ENCODE results near the gene SLC16A3. TPM values are rescaled to one million over a fixed set of nuclear protein-coding genes. Genes with fewer than 3 reads are reported as not detected.

SLC16A3 gene
- total and polyA plus RNA-seq, 9 of the 15 experiments (the other 6 are each of a cell fraction or from before 2014, with no cell fraction given): 0.11 to 5.4 (median 1.2) TPM; not detected in 2

GRCh38 chr17:82287868-82288801, 59.3 kb downstream of the SLC16A3 start (continued):
- TF ChIP-seq BRD9 (IDR thresholded peaks at IDR 0.05; ENCODE audit: low read depth, partially characterized antibody) (peak; percentile 76), JUNB (CRISPR knock-in tag; conservative IDR thresholded peaks at IDR 0.05) (no peak), RBBP5 (IDR thresholded peaks at IDR 0.05; ENCODE audit: borderline replicate concordance, insufficient read depth, low read length, poor library complexity, severe bottlenecking) (peak; percentile 70), PRPF4 (IDR thresholded peaks at IDR 0.05; ENCODE audit: insufficient read depth, low read depth, low read length, poor library complexity, severe bottlenecking) (no peak), GTF2F1 (IDR thresholded peaks at IDR 0.05; ENCODE audit: low read depth, low read length) (peak; percentile 73; the same call in 1 of the 2 replicates), ZBTB9 (CRISPR knock-in tag; IDR thresholded peaks at IDR 0.05) (peak; percentile 99), DNMT1 (IDR thresholded peaks at IDR 0.05) (no peak; the same call in 1 of the 2 replicates), TAF7 (tag; IDR thresholded peaks at IDR 0.05) (peak; percentile 67; the same call in 1 of the 2 replicates), KLF6 (CRISPR knock-in tag; IDR thresholded peaks at IDR 0.05; ENCODE audit: borderline replicate concordance) (0 out of 2 replicates have a peak, but pooled peaks have one; percentile 17), MECOM (CRISPR knock-in tag; IDR thresholded peaks at IDR 0.05) (peak; percentile 70; the same call in 1 of the 2 replicates), RBM22 (IDR thresholded peaks at IDR 0.05; ENCODE audit: low read depth, low read length, poor library complexity, severe bottlenecking) (no peak), NKRF (IDR thresholded peaks at IDR 0.05; ENCODE audit: borderline replicate concordance) (peak; percentile 87; the same call in 1 of the 2 replicates), GTF2A2 (tag; IDR thresholded peaks at IDR 0.05) (no peak), FOXA1 (IDR thresholded peaks at IDR 0.05; ENCODE audit: borderline replicate concordance) (no peak), SNRNP70 (optimal IDR thresholded peaks at IDR 0.05; ENCODE audit: low read depth, low read length) (no peak), ILK (tag; IDR thresholded peaks at IDR 0.05; ENCODE audit: borderline replicate concordance, low read depth) (no peak), ZNF224 (CRISPR knock-in tag; IDR thresholded peaks at IDR 0.05) (no peak), SMARCA4 (IDR thresholded peaks at IDR 0.05) (peak; percentile 59; the same call in 1 of the 2 replicates), SRF (CRISPR knock-in tag; IDR thresholded peaks at IDR 0.05) (0 out of 4 replicates have a peak, but pooled peaks of 1 of the 2 experiments have one; percentile 39), ZNF77 (CRISPR knock-in tag; IDR thresholded peaks at IDR 0.05) (no peak), EWSR1 (IDR thresholded peaks at IDR 0.05; ENCODE audit: borderline replicate concordance, low read depth, partially characterized antibody) (no peak), SIRT6 (IDR thresholded peaks at IDR 0.05; ENCODE audit: low read depth, low read length) (no peak), ARNT (IDR thresholded peaks at IDR 0.05) (peak; percentile 79 to 86; a peak in 3 of 4 replicates), BCL6 (CRISPR knock-in tag; IDR thresholded peaks at IDR 0.05) (no peak), RB1 (IDR thresholded peaks at IDR 0.05; ENCODE audit: low read depth) (no peak; the same call in 1 of the 2 replicates)
